Lower lobe of right lung (tissue), 2 donors: ENCODE data around the gene ZFYVE21. TPM values are rescaled to one million over a fixed set of nuclear protein-coding genes. Genes with fewer than 3 reads are reported as not detected.
A peak's percentile ranks its signal among the peaks of the same experiment; 100 is the strongest.

Experiments used
- ATAC-seq, 2 donors: fragments of 200-7000 bp; cut with Tn5 transposase; one replicate each; pipeline ENCODE4 v1.9.1; 2020 to 2022; ENCODE audit warnings: mild to moderate bottlenecking in 2 of 2, moderate library complexity in 2 of 2
- DNase-seq: peaks from one replicate; pipeline ENCODE4 v3.0.0-alpha.2; 2020
- H3K27ac ChIP-seq: fragments of 200-600 bp; one replicate; pipeline ENCODE4 v1.8.0; 2022
- H3K27me3 ChIP-seq: fragments of 200-600 bp; one replicate; pipeline ENCODE4 v1.8.0; 2022; ENCODE audit warnings: low read depth
- H3K36me3 ChIP-seq: fragments of 200-600 bp; one replicate; pipeline ENCODE4 v1.8.0; 2022; ENCODE audit warnings: mild to moderate bottlenecking
- H3K4me1 ChIP-seq: fragments of 200-600 bp; one replicate; pipeline ENCODE4 v1.8.0; 2022
- H3K4me3 ChIP-seq: fragments of 200-600 bp; one replicate; pipeline ENCODE4 v1.8.0; 2022; ENCODE audit warnings: mild to moderate bottlenecking
- H3K9me3 ChIP-seq: fragments of 200-600 bp; one replicate; pipeline ENCODE4 v1.8.0; 2022
- CTCF ChIP-seq: fragments of 200-600 bp; IDR thresholded peaks from one replicate; pipeline ENCODE4 v1.8.0; 2022; ENCODE audit warnings: antibody characterized with exemption, mild to moderate bottlenecking
- intact Hi-C: fragments of 100-400 bp; cut with DNase I; formaldehyde crosslinking; loops from one replicate; pipeline ENCODE4 v1.11.0; 2022
- total RNA-seq: library from RNA; stranded (reverse); fragmentation: NEBNext Ultra II Directional; extraction: Animal tissue kit (Norgen Biotek cat#: 25700); gene quantifications from one replicate; pipeline ENCODE4 v1.2.1, GENCODE V29; 2021
- donor health status: DM: no; HTN: yes; CAD: no; lungs with severe emphysema.

Gene ZFYVE21
- total RNA-seq, 1 donor from 2014 or later = 49.4 TPM

GRCh38 chr14:103730490-103731035 lies 15.0 kb downstream of the ZFYVE21 start:
- Histone ChIP-seq H3K27ac (no peak overlapping the region), H3K4me3 (no peak overlapping the region), H3K4me1 (peaks cover 9% of the 10 kb centered on the region), H3K27me3 (no peaks in the 10 kb centered on the region), H3K36me3 (peaks cover 82% of the 10 kb centered on the region), H3K9me3 (no peaks in the 10 kb centered on the region)
- DNase-seq (peak; percentile 42), ATAC-seq (no peak)
- intact Hi-C loops = no loop called here
- TF ChIP-seq CTCF = no peak

GRCh38 chr14:103731481-103731880 lies 15.9 kb downstream of the ZFYVE21 start:
- intact Hi-C loops = no loop called here
- DNase-seq = peak; percentile 29
- Histone ChIP-seq H3K27me3 (no peaks in the 10 kb centered on the region), H3K27ac (no peak overlapping the region), H3K9me3 (no peaks in the 10 kb centered on the region), H3K36me3 (peaks cover 85% of the 10 kb centered on the region), H3K4me1 (peaks cover 17% of the 10 kb centered on the region), H3K4me3 (no peak overlapping the region)
- TF ChIP-seq CTCF = no peak
- ATAC-seq = no peak

- DNase-seq (peak; percentile 42), ATAC-seq (no peak)
- Histone ChIP-seq H3K9me3 (no peaks in the 10 kb centered on the region), H3K27me3 (no peaks in the 10 kb centered on the region), H3K4me1 (peaks cover 17% of the 10 kb centered on the region), H3K36me3 (peaks cover 92% of the 10 kb centered on the region), H3K27ac (no peak overlapping the region), H3K4me3 (no peak overlapping the region)
- intact Hi-C loops = no loop called here
- TF ChIP-seq CTCF = no peak
Measured at GRCh38 chr14:103731916-103732867, 16.6 kb downstream of the ZFYVE21 start.

GRCh38 chr14:103732868-103733620 lies 17.4 kb downstream of the ZFYVE21 start:
- H3K4me3 ChIP-seq = no peak overlapping the region
- TF ChIP-seq CTCF = no peak
- intact Hi-C loops = no loop called here
- DNase-seq = no peak
- peaks cover 20% of the 10 kb centered on the region for H3K4me1 ChIP-seq
- no peak overlapping the region for H3K27ac ChIP-seq
- ATAC-seq = no peak
- H3K27me3 ChIP-seq = no peaks in the 10 kb centered on the region
- no peaks in the 10 kb centered on the region for H3K9me3 ChIP-seq
- H3K36me3 ChIP-seq = peaks cover 93% of the 10 kb centered on the region

GRCh38 chr14:103733651-103734050 lies 18.0 kb downstream of the ZFYVE21 start:
- Histone ChIP-seq H3K4me3 (no peak overlapping the region), H3K27me3 (no peaks in the 10 kb centered on the region), H3K27ac (no peak overlapping the region), H3K36me3 (peaks cover 95% of the 10 kb centered on the region), H3K9me3 (no peaks in the 10 kb centered on the region), H3K4me1 (peaks cover 17% of the 10 kb centered on the region)
- ATAC-seq = no peak
- DNase-seq = peak; percentile 39
- intact Hi-C loops = no loop called here
- TF ChIP-seq CTCF = no peak
